Inferior parietal cortex (tissue), 1 donor: Measurements from ENCODE around the gene MAPRE3.

Experiments used
- DNase-seq: peaks from one replicate; pipeline ENCODE4 v3.0.0-alpha.2; 2016; ENCODE audit errors: extremely low spot score

The MAPRE3 gene

GRCh38 chr2:26983746-26984145 lies 13.3 kb downstream of the MAPRE3 start:
- DNase-seq = no peak

- DNase-seq = no peak
Observed at GRCh38 chr2:26985807-26986206, 15.4 kb downstream of the MAPRE3 start.

DNA sequence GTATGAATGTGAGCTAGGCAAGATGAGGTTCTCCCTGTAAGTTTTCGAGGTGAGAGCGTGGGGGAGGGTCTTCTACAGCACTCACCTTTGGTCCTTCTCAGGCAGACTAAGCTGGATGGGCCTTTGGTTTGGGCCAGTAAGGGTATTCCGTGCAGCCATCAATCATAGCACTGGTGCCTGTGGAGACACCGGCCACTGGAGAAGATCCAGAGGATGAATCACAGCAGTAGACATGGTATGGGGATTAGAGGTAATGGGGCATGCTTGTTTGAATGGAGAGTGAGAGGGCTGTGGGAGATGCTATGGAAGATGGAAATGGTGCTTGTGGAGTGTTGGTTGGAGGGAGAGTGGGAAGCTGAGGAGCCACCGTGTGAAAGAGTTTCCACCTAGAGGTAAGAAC lies 16.1 kb downstream of the MAPRE3 start:
- DNase-seq = no peak

DNA sequence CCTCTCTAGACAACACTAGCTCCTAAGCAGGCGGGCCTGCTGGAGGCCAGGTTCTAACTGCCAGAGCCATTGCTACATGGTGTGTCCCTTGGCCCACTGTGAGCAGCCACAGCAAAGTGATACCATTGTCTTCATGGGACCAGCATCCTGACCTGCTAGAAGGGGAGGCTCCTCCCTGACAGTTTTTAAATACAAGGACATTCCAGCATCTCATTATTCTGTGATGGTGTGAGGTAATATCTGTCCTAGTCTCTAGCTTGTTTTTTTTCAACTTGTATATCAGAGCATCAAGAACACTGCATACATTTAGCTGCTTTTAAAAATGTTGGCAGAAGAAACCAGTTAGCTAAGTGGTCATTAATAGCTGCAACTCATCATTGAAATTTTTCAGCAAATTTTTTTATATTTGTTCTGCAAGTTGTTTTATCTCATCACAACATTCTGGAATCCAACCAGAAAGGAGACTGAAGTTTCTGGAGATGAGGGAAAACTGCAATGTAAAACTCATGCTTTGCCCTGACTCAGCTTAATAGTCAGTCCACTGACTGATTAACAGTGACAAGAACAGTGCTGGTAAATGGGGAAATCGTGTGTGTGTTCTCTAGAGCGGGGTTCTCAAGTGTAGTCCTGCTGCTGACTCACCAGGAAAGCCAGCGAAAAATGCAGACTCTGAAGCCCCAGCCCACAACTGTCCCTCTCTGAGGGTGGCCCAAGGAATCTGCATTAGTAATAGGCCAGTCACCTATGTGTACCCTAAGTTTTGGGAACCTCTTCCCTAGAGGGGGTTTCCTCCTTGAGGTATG lies 17.8 kb downstream of the MAPRE3 start:
- no peak for DNase-seq

DNA sequence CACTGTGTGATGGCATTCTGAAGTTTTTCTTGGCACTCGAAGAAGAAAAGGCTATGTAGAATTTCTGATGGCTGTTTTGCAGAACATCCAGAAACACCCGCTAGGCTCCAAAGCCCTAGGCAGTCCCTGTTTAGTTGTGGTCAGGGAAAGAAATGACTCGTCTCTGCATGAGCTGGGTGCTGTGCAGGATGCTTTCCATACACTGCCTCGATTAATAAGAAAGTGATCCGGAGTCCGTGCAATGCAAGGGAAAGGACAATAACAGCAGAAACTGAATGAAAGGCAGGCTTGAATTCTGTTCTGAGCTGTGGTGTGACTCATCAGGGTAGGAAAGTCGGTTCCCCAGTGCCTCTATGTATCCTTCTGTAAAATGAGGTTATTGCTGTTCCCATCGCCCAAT lies 18.7 kb downstream of the MAPRE3 start:
- DNase-seq = no peak

DNA sequence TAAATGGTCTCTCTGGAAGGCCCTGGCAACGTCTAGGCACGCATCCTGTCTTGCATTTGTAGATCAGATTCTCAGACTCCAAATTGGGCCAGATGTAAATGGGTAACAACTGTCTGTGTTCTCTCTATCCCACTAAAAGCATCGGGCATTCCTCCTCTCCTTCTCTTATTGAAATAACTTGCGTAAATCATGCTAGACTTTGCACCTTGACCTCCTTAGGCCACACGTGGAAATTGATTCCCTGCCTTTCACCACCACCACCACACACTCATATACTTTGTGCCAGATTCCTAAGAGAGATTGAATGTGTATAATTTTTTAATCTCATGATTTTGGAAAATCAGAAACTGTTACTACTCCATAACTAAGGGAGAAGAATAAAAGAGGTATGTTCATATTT lies 21.3 kb downstream of the MAPRE3 start:
- no peak for DNase-seq

DNA sequence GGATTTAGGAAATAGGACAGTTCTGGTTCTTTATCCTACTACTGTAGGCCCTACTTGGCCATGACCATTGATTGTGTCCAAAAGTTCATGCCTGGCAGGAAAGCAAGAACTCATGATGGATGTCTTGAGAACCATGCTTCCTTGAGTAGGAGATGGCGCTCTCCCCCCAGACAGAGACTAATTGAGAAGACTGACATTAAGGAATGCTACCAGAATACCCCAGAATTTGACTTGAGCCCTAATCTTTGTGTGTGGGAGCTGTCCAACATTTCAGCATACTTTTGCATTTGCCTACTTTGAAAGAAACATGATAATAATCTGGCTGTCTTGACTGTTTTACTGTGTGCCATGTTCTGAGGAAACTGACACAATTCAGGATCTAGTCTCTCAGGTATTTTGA lies 23.3 kb downstream of the MAPRE3 start:
- no peak for DNase-seq

DNA sequence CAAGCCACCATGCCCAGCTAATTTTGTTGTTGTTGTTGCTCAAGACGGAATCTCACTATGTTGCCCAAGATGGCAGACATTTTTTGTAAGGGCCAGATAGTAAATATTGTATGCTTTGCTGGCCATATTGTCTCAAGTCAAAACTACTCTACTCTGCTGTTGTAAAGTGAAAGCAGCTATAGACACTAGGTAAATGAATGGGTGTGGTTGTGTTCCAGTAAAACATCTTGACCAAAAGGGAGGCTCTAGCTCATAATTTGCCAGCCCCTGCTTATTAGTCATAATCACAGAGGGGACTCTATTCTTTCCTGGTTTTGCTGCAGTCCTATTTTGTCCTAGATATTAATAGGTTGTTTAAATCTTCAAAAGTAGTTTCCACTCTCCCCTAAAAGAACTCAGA lies 24.5 kb downstream of the MAPRE3 start:
- DNase-seq = no peak

DNA sequence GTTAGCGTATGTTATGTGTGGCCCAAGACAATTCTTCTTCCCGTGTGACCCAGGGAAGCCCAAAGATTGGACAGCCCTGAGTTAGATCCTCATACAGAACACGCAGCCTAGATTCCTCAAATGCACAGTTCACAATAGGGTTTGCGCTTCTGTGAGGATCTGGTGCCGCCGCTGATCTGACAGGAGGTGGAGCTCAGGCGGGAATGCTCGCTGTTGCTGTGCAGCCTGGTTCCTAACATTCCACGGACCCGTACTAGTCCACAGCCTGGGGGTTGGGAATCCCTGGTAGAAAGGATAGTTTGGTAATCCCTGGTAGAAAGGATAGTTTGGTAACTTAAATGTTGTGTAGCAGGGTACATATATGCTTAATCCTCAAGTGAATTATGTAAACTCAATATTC lies 27.0 kb downstream of the MAPRE3 start:
- DNase-seq = no peak

DNA sequence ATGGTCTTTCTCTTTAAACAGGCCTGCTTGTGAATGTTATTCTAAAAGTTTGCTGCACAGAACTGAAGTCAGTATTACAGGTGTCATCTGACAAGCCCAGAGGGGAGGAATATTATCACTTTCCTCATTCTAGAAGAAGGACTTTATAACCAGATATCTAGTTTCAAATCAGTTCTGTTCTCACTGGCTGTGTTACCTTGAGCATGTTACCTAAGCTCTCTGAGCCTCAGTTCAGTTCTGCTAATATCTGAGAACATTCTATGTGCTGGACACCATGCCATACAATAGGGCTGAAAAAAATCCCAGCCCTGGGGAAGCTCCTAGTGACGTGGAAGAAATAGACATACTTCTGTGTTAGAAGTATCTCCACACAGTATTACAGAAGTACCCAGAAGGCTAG lies 27.9 kb downstream of the MAPRE3 start:
- no peak for DNase-seq

DNA sequence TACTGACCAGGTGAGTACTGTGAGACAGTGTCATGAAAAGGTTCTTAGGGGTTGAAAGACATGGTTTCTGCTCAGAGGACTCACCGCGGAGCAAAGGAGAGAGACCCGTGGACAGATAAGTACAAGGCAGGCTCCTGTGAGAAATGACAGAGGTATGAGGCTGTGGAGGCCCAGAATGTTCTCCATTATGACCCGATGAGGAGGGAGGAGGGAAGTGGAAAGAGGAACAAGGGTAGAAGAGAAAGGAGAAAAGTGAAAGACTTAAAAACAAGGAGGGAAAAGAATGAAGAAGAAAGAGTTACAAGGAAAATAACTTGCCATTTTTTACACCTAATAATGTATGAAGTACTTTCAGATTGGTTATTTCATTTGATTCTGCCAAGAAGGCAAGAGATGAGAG lies 29.8 kb downstream of the MAPRE3 start:
- DNase-seq = no peak

DNA sequence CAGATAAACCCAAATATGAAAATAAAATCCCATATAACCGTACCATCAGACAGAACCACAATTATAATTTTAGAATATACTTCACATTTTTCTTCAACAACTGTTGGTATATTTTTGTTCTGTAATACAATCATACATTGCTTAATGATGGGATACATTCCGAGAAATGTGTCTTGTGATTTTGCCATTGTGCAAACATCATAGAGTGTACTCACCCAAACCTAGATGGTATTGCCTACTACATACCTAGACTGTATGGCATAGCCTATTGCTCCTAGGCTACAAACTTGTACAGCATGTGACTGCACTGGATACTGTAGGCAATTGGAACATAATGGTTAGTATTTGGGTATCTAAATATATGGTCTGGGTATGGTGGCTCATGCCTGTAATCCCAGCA lies 30.6 kb downstream of the MAPRE3 start:
- DNase-seq = no peak

DNA sequence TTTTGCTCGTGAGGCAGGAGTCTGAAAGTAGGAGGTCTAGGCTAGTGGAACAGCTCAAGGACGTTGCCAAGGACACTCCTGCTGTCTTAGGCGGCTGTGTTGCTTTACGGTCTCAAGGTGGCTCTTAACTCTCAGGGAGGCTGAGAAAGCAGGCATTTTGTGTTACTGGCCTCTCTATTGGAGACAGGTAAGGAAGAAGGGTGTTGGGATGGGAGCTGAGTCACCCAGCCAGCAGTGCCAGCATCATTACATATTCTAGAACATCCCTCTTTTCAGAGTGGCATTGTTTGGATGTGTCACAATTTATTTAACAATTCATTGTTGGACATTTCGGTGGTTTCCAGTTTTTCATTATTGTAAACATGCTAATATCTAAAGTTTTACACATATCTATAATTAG lies 31.5 kb downstream of the MAPRE3 start:
- no peak for DNase-seq

- DNase-seq = no peak
Observed at GRCh38 chr2:27003007-27003406, 32.6 kb downstream of the MAPRE3 start.

DNA sequence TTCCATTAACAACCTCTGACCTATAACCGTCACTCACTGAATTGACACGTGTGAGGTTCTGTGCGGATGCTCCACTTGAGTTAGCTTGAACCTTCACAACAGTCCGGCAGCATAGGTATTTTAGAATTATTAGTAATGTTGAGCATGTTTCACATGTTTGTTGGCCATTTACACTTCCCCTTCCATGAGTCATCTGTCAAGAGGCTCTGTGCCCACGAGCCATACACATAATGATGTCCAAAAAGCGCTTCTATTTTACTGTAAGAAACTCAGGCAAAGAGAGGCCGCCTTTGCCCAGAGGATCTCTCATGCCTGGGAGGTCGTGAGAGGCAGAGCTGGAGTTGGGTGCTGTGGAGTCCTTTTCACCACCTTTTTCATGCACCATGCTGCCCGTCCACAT lies 33.4 kb downstream of the MAPRE3 start:
- DNase-seq = no peak

GRCh38 chr2:27006602-27007415 lies 36.4 kb downstream of the MAPRE3 start:
- no peak for DNase-seq

- no peak for DNase-seq
Observed at GRCh38 chr2:27007416-27008374, 37.3 kb downstream of the MAPRE3 start.

GRCh38 chr2:27008678-27009077 lies 38.2 kb downstream of the MAPRE3 start:
- DNase-seq = no peak

DNA sequence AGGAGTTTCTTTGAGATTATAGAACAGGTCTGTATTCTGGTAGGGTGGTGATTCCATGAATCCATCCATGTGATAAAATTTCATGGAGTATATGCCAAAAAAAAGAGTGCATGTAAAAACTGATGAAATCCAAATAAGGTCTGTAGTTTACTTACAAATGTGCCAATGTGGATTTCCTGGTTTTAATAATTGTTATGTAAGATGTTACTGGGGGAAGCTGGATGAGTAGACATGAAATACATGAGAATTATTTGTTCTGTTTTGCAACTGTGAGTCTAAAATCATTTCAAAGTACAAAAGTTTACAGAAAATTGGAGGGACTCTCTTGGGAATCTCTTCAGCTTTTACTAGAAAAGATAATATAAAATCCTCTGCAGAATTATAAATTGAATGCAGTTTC lies 38.6 kb downstream of the MAPRE3 start:
- DNase-seq = no peak

GRCh38 chr2:27009716-27010115 lies 39.3 kb downstream of the MAPRE3 start:
- DNase-seq = no peak

DNA sequence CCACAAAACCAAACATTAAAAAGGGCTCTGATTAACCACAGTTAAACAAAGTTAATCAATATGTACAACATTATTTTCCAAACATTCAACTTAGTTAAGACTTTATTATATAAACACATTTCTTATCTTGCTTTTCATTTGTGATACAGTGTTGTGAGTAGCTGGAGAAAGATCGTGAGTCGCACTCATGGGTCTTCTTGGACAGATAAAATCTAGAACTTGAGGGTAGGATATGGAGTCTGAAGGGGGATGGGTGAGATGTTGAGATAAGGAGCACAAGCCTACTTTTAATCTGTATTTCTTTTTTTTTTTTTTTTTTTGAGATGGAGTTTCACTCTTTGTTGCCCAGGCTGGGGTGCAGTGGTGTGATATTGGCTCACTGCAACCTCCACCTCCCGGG lies 39.7 kb downstream of the MAPRE3 start:
- no peak for DNase-seq

DNA sequence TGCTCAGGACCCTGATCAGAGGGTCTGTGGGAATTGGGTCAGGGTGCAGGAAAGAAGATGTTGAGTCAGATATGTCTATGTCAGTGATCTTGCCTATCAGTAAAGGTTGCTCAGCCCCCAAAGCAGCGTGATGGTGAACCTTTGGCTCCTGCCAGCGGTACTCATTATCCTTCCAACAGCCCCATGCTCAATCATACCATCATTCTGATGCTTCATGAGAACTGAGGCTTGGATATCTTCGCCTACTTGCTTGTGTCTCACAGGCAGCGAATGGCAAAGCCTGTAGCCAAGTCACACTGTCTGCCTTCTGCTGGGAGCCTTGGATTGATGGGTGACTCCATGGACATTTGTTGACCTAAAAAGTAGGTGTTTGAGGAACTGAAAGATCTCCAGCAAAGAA lies 43.3 kb downstream of the MAPRE3 start:
- no peak for DNase-seq
